ENCODE data around the gene CSTPP1. TPM values are rescaled to one million over a fixed set of nuclear protein-coding genes. Genes with fewer than 3 reads are reported as not detected.
"Not testable (repeated sequence)": the region's sequence is repeated elsewhere in the genome, so short reads cannot be mapped to it uniquely, and the experiment has no call there.

The CSTPP1 gene
- total RNA-seq, 4 donors from 2014 or later: 31.8 to 42.1 (median 39.1) TPM

DNA sequence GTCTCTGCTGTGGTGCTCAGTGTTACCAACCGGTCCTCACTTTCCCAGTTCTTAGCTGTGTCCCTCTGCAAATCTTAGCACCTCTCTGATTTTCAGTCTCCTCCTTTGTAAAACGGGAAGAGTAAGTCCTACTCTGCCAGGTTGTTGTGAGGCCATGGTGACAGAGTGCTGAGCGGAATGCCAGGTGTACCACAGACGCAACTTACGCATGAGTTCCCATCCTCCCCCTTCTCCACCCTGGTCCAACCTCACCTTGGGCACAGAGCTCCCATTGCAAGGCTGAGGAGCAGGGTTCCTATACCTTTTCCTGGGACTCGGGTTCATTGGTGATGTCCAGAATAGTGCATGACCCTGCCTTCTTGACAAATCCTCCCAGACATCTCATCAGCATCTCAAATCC lies 270.9 kb downstream of the CSTPP1 start:
- TF ChIP-seq POLR2A (IDR thresholded peaks at IDR 0.05): no peak
- TF ChIP-seq, protein P1, sequence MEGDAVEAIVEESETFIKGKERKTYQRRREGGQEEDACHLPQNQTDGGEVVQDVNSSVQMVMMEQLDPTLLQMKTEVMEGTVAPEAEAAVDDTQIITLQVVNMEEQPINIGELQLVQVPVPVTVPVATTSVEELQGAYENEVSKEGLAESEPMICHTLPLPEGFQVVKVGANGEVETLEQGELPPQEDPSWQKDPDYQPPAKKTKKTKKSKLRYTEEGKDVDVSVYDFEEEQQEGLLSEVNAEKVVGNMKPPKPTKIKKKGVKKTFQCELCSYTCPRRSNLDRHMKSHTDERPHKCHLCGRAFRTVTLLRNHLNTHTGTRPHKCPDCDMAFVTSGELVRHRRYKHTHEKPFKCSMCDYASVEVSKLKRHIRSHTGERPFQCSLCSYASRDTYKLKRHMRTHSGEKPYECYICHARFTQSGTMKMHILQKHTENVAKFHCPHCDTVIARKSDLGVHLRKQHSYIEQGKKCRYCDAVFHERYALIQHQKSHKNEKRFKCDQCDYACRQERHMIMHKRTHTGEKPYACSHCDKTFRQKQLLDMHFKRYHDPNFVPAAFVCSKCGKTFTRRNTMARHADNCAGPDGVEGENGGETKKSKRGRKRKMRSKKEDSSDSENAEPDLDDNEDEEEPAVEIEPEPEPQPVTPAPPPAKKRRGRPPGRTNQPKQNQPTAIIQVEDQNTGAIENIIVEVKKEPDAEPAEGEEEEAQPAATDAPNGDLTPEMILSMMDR (IDR thresholded peaks at IDR 0.05): no peak
- Histone ChIP-seq H3K27me3 (no peaks in the 10 kb centered on the region), H3K36me3 (no peaks in the 10 kb centered on the region), H3K4me3 (no peak overlapping the region), H3K27ac (no peak overlapping the region), H3K4me1 (no peaks in the 10 kb centered on the region), H3K9me3 (no peaks in the 10 kb centered on the region)
- no peak for DNase-seq

DNA sequence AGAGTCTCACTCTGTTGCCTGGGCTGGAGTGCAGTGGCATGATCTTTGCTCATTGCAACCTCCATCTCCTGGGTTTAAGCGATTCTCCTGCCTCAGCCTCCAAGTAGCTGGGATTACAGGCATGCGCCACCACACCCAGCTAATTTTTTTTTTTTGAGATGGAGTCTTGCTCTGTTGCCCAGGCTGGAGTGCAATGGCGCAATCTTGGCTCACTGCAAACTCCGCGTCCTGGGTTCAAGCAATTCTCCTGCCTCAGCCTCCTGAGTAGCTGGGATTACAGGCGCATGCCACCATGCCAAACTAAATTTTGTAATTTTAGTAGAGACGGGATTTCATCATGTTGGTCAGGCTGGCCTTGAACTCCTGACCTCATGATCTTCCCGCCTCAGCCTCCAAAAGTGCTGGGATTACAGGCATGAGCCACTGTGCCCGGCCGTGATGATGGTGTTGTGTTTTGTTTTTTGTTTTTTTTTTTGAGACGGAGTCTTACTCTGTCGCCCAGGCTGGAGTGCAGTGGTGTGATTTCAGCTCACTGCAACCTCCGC lies 271.5 kb downstream of the CSTPP1 start:
- not testable (repeated sequence) for H3K9me3 ChIP-seq, H3K36me3 ChIP-seq, H3K4me1 ChIP-seq, DNase-seq, H3K4me3 ChIP-seq, H3K27ac ChIP-seq, H3K27me3 ChIP-seq

GRCh38 chr11:47208628-47209027 lies 272.1 kb downstream of the CSTPP1 start:
- TF ChIP-seq, protein P1 (IDR thresholded peaks at IDR 0.05): no peak
- TF ChIP-seq POLR2A (IDR thresholded peaks at IDR 0.05): no peak
- DNase-seq: no peak
- Histone ChIP-seq H3K9me3 (no peaks in the 10 kb centered on the region), H3K27ac (no peak overlapping the region), H3K27me3 (no peaks in the 10 kb centered on the region), H3K36me3 (no peaks in the 10 kb centered on the region), H3K4me3 (no peak overlapping the region), H3K4me1 (no peaks in the 10 kb centered on the region)

Small RNA genes within 50 kb of the gene (small RNA-seq; reads per million reads assigned to genes)
- gene MIR6745: 0 reads per million in 2 donors

Other genes with a start within 250 kb of the CSTPP1 start
- 10 to 100 TPM; 52.0 to 85.8 (median 62.7) TPM for gene ARHGAP1, start 236.1 kb upstream of the CSTPP1 start, total RNA-seq
- gene ZNF408, start 235.7 kb upstream of the CSTPP1 start, total RNA-seq: 10 to 100 TPM in 1 of 4 donors, 1 to 10 TPM in 3; 6.3 to 20.0 (median 8.4) TPM
- gene F2, start 217.5 kb upstream of the CSTPP1 start, total RNA-seq: under 1 TPM in 1 of 4 donors, not detected in 3; 0.53 TPM
- 10 to 100 TPM; 23.8 to 75.1 (median 26.7) TPM for gene CKAP5, start 90.5 kb upstream of the CSTPP1 start, total RNA-seq
- gene LRP4, start 18.2 kb upstream of the CSTPP1 start, total RNA-seq: 10 to 100 TPM; 37.1 to 62.5 (median 44.4) TPM
- 100 to 1,000 TPM; 144 to 225 (median 163) TPM for gene ARFGAP2, start 240.1 kb downstream of the CSTPP1 start, total RNA-seq
- 1 to 10 TPM; 4.3 to 9.1 (median 7.5) TPM for gene PACSIN3, start 249.7 kb downstream of the CSTPP1 start, total RNA-seq

Measured in Peyer's patch (tissue), 4 donors.